GM23338 (cell line): ENCODE data around the gene P2RX4.

ENCODE experiments used
- CREB1 ChIP-seq: fragments of 250-450 bp; sonication (Bioruptor Pico); IDR thresholded peaks from 2 replicates; pipeline ENCODE4 v1.5.0; 2020; ENCODE audit warnings: low read depth, mild to moderate bottlenecking, moderate library complexity
- CTCF ChIP-seq, 2 experiments: fragments of 200-600 bp in 1 of 2; sonication (generic) in 1 of 2; conservative IDR thresholded peaks; 2 replicates each; pipeline versions ENCODE4 v1.5.1 to v1.6.1; 2016 to 2017; ENCODE audit warnings: antibody characterized with exemption in 2 of 2, low read depth in 2 of 2, mild to moderate bottlenecking in 2 of 2, moderate library complexity in 1 of 2
- ETS1 ChIP-seq: IDR thresholded peaks from 2 replicates; pipeline ENCODE4 v1.6.1; 2016; ENCODE audit warnings: antibody characterized with exemption
- EZH2 ChIP-seq: fragments of 200-600 bp; sonication (generic); IDR thresholded peaks from one replicate; pipeline ENCODE4 v1.8.0; 2017; ENCODE audit warnings: antibody characterized with exemption, mild to moderate bottlenecking, low read depth; ENCODE audit not compliant: unreplicated experiment
- EZH2phosphoT487 ChIP-seq: fragments of 200-600 bp; sonication (generic); IDR thresholded peaks from one replicate; pipeline ENCODE4 v1.8.1; 2018; ENCODE audit warnings: antibody characterized with exemption; ENCODE audit not compliant: unreplicated experiment
- JUNB ChIP-seq: IDR thresholded peaks from one replicate; pipeline ENCODE4 v1.6.1; 2016; ENCODE audit warnings: antibody characterized with exemption; ENCODE audit not compliant: unreplicated experiment
- NANOG ChIP-seq: IDR thresholded peaks from 2 replicates; pipeline ENCODE4 v1.6.1; 2016; ENCODE audit warnings: antibody characterized with exemption, borderline replicate concordance
- POLR2AphosphoS5 ChIP-seq: IDR thresholded peaks from 2 replicates; pipeline ENCODE4 v1.6.1; 2016; ENCODE audit warnings: antibody characterized with exemption, low read depth
- REST ChIP-seq: IDR thresholded peaks from one replicate; pipeline ENCODE4 v1.6.1; 2018; ENCODE audit warnings: antibody characterized with exemption; ENCODE audit not compliant: unreplicated experiment
- STAT1 ChIP-seq: IDR thresholded peaks from one replicate; pipeline ENCODE4 v1.6.1; 2016; ENCODE audit warnings: antibody characterized with exemption; ENCODE audit not compliant: unreplicated experiment
- ZNF114 ChIP-seq: fragments of 250-450 bp; sonication (Bioruptor Pico); IDR thresholded peaks from 2 replicates; pipeline ENCODE4 v1.5.0; 2020; ENCODE audit warnings: mild to moderate bottlenecking, moderate library complexity
- ZNF331 ChIP-seq: fragments of 250-450 bp; sonication (Bioruptor Pico); IDR thresholded peaks from 2 replicates; pipeline ENCODE4 v1.5.0; 2020; ENCODE audit warnings: low read depth, mild to moderate bottlenecking, moderate library complexity
- ZNF462 ChIP-seq: fragments of 250-450 bp; sonication (Bioruptor Pico); IDR thresholded peaks from 2 replicates; pipeline ENCODE4 v1.5.0; 2020; ENCODE audit warnings: mild to moderate bottlenecking, moderate library complexity

GRCh38 chr12:121202407-121203355, 7.2 kb upstream of the P2RX4 start:
- TF ChIP-seq CTCF (conservative IDR thresholded peaks at IDR 0.05; ENCODE audit: low read depth in 2 of 2) (no peak), REST (no peak), EZH2phosphoT487 (no peak), POLR2AphosphoS5 (no peak), EZH2 (no peak), JUNB (no peak), CREB1 (CRISPR knock-in tag) (no peak), ETS1 (no peak), ZNF331 (CRISPR knock-in tag) (no peak), STAT1 (no peak), ZNF114 (CRISPR knock-in tag) (no peak), ZNF462 (CRISPR knock-in tag) (no peak), NANOG (no peak)
